PC-9 (cell line): ENCODE data around the gene H6PD.

Experiments used
- CTCF ChIP-seq: fragments of 200-600 bp; sonication (generic); conservative IDR thresholded peaks from 2 replicates; pipeline ENCODE4 v1.6.1; 2017; ENCODE audit warnings: mixed run types, antibody characterized with exemption, mild to moderate bottlenecking, moderate library complexity
- EZH2 ChIP-seq: fragments of 200-600 bp; sonication (generic); IDR thresholded peaks from 2 replicates; pipeline ENCODE4 v1.8.0; 2017; ENCODE audit warnings: antibody characterized with exemption, low read depth

- no peak for TF ChIP-seq CTCF
- no peak for TF ChIP-seq EZH2
Observed at GRCh38 chr1:9284061-9284460, 49.5 kb downstream of the H6PD start.
